IPS DF 6.9 (cell line): ENCODE measurements around the gene NEIL3.

Experiments
- DNase-seq: peaks from one replicate; pipeline ENCODE4 v3.0.0-alpha.2; 2013; ENCODE audit warnings: low read depth, low spot score
- H3K27ac ChIP-seq: one replicate; pipeline ENCODE4 v1.5.1; 2013; ENCODE audit warnings: low read length, control low read depth
- H3K27me3 ChIP-seq: 2 replicates; pipeline ENCODE4 v1.6.1; 2013; ENCODE audit warnings: mild to moderate bottlenecking, low read length; ENCODE audit not compliant: control insufficient read depth, insufficient read depth
- H3K36me3 ChIP-seq: 2 replicates; pipeline ENCODE4 v1.6.1; 2013; ENCODE audit warnings: low read length; ENCODE audit not compliant: control insufficient read depth, insufficient read depth
- H3K4me1 ChIP-seq: 2 replicates; pipeline ENCODE4 v1.6.1; 2013; ENCODE audit warnings: low read length; ENCODE audit not compliant: control insufficient read depth, insufficient read depth
- H3K4me3 ChIP-seq: 2 replicates; pipeline ENCODE4 v1.5.1; 2013; ENCODE audit warnings: mild to moderate bottlenecking, low read length
- H3K9me3 ChIP-seq: 2 replicates; pipeline ENCODE4 v1.6.1; 2013; ENCODE audit warnings: low read length, inconsistent platforms; ENCODE audit not compliant: control insufficient read depth, insufficient read depth
- WGBS: extraction: QIAGEN DNeasy Blood & Tissue Kit; methylation state at CpG from one replicate; pipeline ENCODE4 v1.1.7; 2013; ENCODE audit warnings: mixed read lengths, missing lambda C conversion rate; ENCODE audit not compliant: insufficient read length, insufficient coverage; 5-methylcytosine and 5-hydroxymethylcytosine counted together

The NEIL3 gene

DNA sequence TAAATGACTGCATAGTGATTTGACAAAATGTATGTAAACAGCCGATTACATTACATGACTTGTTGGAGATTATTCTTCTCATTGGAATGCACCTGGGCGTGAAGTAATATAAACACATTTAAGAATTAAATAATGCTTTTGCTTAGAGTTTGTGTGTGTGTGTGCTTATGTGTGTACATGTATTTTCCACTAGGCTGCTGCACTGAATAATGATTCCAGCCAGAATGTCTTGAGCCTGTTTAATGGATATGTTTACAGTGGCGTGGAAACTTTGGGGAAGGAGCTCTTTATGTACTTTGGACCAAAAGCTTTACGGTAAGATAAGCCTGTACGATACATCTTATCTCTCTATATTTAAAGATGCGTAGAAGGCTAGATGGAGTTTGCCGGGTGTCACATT lies 12.6 kb downstream of the NEIL3 start:
- no peak overlapping the region for H3K4me3 ChIP-seq
- H3K36me3 ChIP-seq = peaks cover 4% of the 10 kb centered on the region; the same call in 1 of the 2 replicates
- no peak overlapping the region for H3K27ac ChIP-seq
- no peaks in the 10 kb centered on the region for H3K4me1 ChIP-seq
- no peaks in the 10 kb centered on the region for H3K27me3 ChIP-seq
- H3K9me3 ChIP-seq = no peaks in the 10 kb centered on the region
- no peak for DNase-seq
- WGBS = no CpG with 5 or more reads among the region's 7 CpGs

GRCh38 chr4:177322881-177323280 lies 13.2 kb downstream of the NEIL3 start:
- no peak for DNase-seq
- Histone ChIP-seq H3K27me3 (no peaks in the 10 kb centered on the region), H3K27ac (no peak overlapping the region), H3K4me3 (no peak overlapping the region), H3K9me3 (no peaks in the 10 kb centered on the region), H3K36me3 (peaks cover 4% of the 10 kb centered on the region; the same call in 1 of the 2 replicates), H3K4me1 (no peaks in the 10 kb centered on the region)
- no CpG with 5 or more reads among the region's 3 CpGs for WGBS

DNA sequence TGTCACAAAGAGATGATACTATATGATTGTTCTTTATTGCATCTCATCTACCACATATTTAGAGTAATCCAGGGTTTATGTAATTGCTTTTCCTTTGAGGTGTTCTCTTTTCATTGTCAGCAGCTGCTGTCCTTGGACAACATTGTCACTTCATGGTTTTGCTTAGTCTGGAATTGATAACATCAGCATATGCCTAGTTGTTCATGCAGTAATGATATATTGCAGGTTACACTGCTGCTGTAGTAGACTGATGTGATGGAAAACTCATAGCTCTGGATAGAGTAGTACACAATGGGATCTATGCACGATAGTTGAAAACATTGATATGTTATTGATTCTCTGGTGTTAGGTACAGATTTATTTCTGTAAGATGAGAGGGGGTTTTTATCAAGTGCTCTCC lies 13.7 kb downstream of the NEIL3 start:
- H3K27ac ChIP-seq = no peak overlapping the region
- WGBS = no CpG with 5 or more reads among the region's 1 CpG
- DNase-seq = no peak
- no peaks in the 10 kb centered on the region for H3K9me3 ChIP-seq
- H3K36me3 ChIP-seq = peaks cover 4% of the 10 kb centered on the region; the same call in 1 of the 2 replicates
- H3K27me3 ChIP-seq = no peaks in the 10 kb centered on the region
- no peaks in the 10 kb centered on the region for H3K4me1 ChIP-seq
- H3K4me3 ChIP-seq = no peak overlapping the region

- Histone ChIP-seq H3K27ac (no peak overlapping the region), H3K4me1 (no peaks in the 10 kb centered on the region), H3K27me3 (no peaks in the 10 kb centered on the region), H3K9me3 (no peaks in the 10 kb centered on the region), H3K36me3 (no peaks in the 10 kb centered on the region), H3K4me3 (no peak overlapping the region)
- DNase-seq = no peak
- no CpG with 5 or more reads among the region's 4 CpGs for WGBS
Observed at GRCh38 chr4:177332119-177332518, 22.4 kb downstream of the NEIL3 start.

- Histone ChIP-seq H3K4me1 (no peaks in the 10 kb centered on the region), H3K36me3 (no peaks in the 10 kb centered on the region), H3K9me3 (no peaks in the 10 kb centered on the region), H3K27me3 (no peaks in the 10 kb centered on the region), H3K27ac (no peak overlapping the region), H3K4me3 (no peak overlapping the region)
- WGBS = no CpG with 5 or more reads among the region's 5 CpGs
- DNase-seq = no peak
Observed at GRCh38 chr4:177339477-177340374, 30.1 kb downstream of the NEIL3 start.

DNA sequence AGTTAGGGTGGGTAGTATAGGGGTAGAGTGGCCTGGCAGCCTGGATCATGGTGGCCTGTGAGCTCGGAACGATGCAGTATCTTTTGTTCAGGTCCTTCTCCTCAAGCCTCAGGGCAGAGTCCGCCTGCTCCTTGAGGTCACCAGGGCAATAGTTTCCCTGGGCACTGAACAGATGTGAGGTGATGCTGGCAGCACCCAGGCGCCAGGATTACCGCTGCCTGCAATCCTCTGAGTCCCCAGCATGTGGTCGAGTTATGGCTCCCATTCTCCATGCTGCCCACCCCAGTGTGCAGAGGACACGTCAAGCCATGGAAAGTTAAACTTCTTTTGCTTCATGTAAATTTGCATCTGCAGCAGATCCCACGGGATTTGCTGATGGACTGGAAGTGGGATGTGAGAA lies 38.7 kb downstream of the NEIL3 start:
- WGBS = no CpG with 5 or more reads among the region's 8 CpGs
- H3K27ac ChIP-seq = no peak overlapping the region
- no peak for DNase-seq
- no peaks in the 10 kb centered on the region for H3K36me3 ChIP-seq
- no peak overlapping the region for H3K4me3 ChIP-seq
- H3K4me1 ChIP-seq = no peaks in the 10 kb centered on the region
- no peaks in the 10 kb centered on the region for H3K9me3 ChIP-seq
- no peaks in the 10 kb centered on the region for H3K27me3 ChIP-seq

DNA sequence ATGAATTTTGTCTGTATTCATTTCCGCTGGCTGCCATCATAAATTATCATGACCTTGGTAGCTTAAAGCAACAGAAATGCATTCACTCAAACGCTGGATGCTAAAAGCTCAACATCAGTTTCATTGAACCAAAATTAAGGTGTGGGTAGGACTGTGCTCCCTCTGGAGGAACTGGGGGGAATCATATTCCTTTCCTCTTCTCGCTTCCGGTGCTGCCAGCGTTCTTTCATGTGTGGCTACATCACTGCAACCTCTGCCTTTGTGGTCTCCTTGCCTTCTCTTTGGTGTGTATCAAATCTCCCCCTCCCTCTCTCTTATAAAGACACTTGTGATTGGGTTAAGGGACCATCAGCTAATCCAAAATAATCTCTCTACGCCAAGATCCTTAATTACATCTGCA lies 39.5 kb downstream of the NEIL3 start:
- Histone ChIP-seq H3K27ac (no peak overlapping the region), H3K4me3 (no peak overlapping the region), H3K27me3 (no peaks in the 10 kb centered on the region), H3K9me3 (no peaks in the 10 kb centered on the region), H3K36me3 (no peaks in the 10 kb centered on the region), H3K4me1 (no peaks in the 10 kb centered on the region)
- DNase-seq = no peak
- WGBS = no CpG with 5 or more reads among the region's 6 CpGs

DNA sequence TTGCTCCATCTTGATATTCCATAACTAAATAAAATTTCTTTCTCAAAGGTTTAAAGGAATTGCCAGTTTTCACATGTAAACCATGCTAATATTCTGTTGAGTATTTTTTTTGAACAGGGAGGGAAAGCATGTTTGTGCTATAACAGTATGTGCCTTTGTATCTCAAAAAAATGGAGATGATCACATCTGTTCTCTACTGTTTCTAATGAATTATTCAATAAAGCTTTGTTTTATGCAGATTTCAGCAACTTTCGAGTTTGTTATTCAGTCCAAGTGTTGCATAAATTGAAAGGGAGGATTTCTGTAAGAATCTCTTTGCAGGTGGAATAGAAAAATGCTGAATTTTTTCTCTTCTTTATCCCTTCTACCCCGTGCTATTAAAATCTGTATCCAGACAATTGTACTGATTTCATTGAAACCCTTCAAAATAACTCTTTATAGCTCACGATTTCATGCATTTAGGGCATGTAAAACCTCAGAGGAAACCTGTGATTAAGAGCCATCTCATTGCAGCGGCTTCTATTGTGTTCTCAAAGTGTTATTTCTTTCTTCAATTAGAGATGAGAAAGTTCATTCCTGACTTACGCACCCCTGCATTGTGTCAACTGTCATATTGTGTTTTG lies 42.1 kb downstream of the NEIL3 start:
- Histone ChIP-seq H3K9me3 (no peaks in the 10 kb centered on the region), H3K4me3 (no peak overlapping the region), H3K27me3 (no peaks in the 10 kb centered on the region), H3K27ac (no peak overlapping the region), H3K36me3 (no peaks in the 10 kb centered on the region), H3K4me1 (no peaks in the 10 kb centered on the region)
- DNase-seq = no peak
- no CpG with 5 or more reads among the region's 5 CpGs for WGBS

DNA sequence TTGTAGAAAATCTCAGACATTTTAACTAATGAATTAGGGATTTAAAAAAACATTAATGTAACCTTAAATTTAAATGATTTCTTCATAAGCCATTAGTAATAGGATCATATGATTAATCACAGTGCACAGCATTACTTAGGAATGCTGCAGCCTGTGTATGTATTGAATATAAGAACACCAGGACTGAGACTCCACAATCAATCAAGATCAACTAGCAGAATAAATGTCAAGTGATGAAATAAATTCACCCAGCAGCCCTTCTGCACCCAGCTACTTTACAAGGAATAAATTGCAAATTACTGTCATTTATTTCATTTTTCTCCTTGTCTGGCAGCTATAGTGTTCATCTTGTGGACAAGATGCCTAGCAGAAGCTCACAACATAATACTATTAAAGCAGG lies 46.5 kb downstream of the NEIL3 start:
- no peak overlapping the region for H3K4me3 ChIP-seq
- no peaks in the 10 kb centered on the region for H3K27me3 ChIP-seq
- DNase-seq = no peak
- H3K4me1 ChIP-seq = no peaks in the 10 kb centered on the region
- no peak overlapping the region for H3K27ac ChIP-seq
- H3K36me3 ChIP-seq = no peaks in the 10 kb centered on the region
- H3K9me3 ChIP-seq = no peaks in the 10 kb centered on the region

DNA sequence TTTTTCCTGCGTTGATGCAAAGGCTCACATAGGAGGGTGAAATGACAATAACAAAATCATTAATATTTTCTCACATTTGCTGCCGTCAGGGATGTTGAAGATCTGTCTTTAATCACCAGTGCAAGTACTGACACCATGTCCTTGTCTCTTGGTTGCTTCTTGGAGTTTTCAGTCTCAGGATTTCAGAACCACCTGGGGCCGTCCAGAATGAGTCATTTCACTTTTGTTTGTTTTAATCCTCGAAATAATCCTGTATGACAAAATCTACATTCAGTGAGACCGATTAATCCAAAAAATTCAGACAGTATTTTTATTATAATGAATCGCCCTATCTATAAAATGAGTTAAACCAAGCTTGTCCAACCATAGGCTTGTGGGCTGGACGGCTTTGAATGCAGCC lies 47.2 kb downstream of the NEIL3 start:
- no peak overlapping the region for H3K27ac ChIP-seq
- no CpG with 5 or more reads among the region's 7 CpGs for WGBS
- no peaks in the 10 kb centered on the region for H3K36me3 ChIP-seq
- H3K4me3 ChIP-seq = no peak overlapping the region
- DNase-seq = no peak
- no peaks in the 10 kb centered on the region for H3K9me3 ChIP-seq
- H3K27me3 ChIP-seq = no peaks in the 10 kb centered on the region
- no peaks in the 10 kb centered on the region for H3K4me1 ChIP-seq
